Activated CD8-positive, alpha-beta T cell treated with anti-CD3 and anti-CD28 coated beads for 36 hours (primary cell): ENCODE data around the gene ZFP36L1. TPM values are rescaled to one million over a fixed set of nuclear protein-coding genes. Genes with fewer than 3 reads are reported as not detected.

Experiments
- ATAC-seq: fragments of 200-7000 bp; cut with Tn5 transposase; one replicate; pipeline ENCODE4 v1.10.0; 2021; ENCODE audit warnings: mild to moderate bottlenecking, moderate library complexity
- CTCF ChIA-PET: fragments of 350-600 bp; sonication (Branson Sonifier 250); formaldehyde crosslinking; loops from one replicate; lab custom pipeline; 2021; ENCODE audit warnings: antibody characterized with exemption; lab: Charles Lee
- POLR2A ChIA-PET: fragments of 350-600 bp; sonication (Branson Sonifier 250); formaldehyde crosslinking; loops from one replicate; lab custom pipeline; 2021; ENCODE audit warnings: antibody characterized with exemption; lab: Charles Lee
- DNase-seq: peaks from one replicate; pipeline ENCODE4 v3.0.0-alpha.2; 2020
- H3K27ac Mint-ChIP-seq: one replicate; pipeline ENCODE4 v1.8.0; 2021; ENCODE audit warnings: mild to moderate bottlenecking, mixed read lengths
- H3K27me3 Mint-ChIP-seq: one replicate; pipeline ENCODE4 v1.8.0; 2021; ENCODE audit warnings: mixed read lengths
- H3K36me3 Mint-ChIP-seq: one replicate; pipeline ENCODE4 v1.8.0; 2021; ENCODE audit warnings: low read depth, mixed read lengths
- H3K4me1 Mint-ChIP-seq: one replicate; pipeline ENCODE4 v1.8.0; 2021; ENCODE audit warnings: low read depth, mixed read lengths
- H3K4me3 Mint-ChIP-seq: one replicate; pipeline ENCODE4 v1.8.0; 2021; ENCODE audit warnings: mild to moderate bottlenecking, moderate library complexity, mixed read lengths
- H3K9me3 Mint-ChIP-seq: one replicate; pipeline ENCODE4 v1.8.0; 2021; ENCODE audit warnings: mixed read lengths
- intact Hi-C: fragments of 100-400 bp; cut with micrococcal nuclease; formaldehyde crosslinking; loops from one replicate; pipeline ENCODE4 v1.10.0; 2022
- total RNA-seq, 2 experiments: library from RNA; stranded (reverse); gene quantifications; one replicate each; pipeline ENCODE4 v1.2.3, GENCODE V29; 2021
- TF ChIP-seq, protein P1 (sequence below): fragments of 200-600 bp; IDR thresholded peaks from one replicate; pipeline ENCODE4 v1.8.0; 2022; ENCODE audit warnings: antibody characterized with exemption, mild to moderate bottlenecking

ZFP36L1 gene
- total RNA-seq, 2 experiments from 2014 or later, result 57.4 to 60.6 TPM

GRCh38 chr14:68796418-68797101, 3.7 kb upstream of the ZFP36L1 start:
- peaks cover 51% of the 10 kb centered on the region for H3K4me1 Mint-ChIP-seq
- ChIA-PET CTCF (interaction anchor here (0.6 to 4.8 kb wide), 5 partner anchors 13 to 830 kb away, joined by 3 to 57 read pairs (median 11); no protein-coding TSS in a partner anchor), POLR2A (interaction anchor here (0.6 to 8.6 kb wide), 10 partner anchors 9 to 525 kb away, joined by 3 to 161 read pairs (median 9); no protein-coding TSS in a partner anchor)
- H3K27ac Mint-ChIP-seq, result peak overlapping the region; percentile 100
- no peaks in the 10 kb centered on the region for H3K27me3 Mint-ChIP-seq
- peaks cover 26% of the 10 kb centered on the region for H3K36me3 Mint-ChIP-seq
- intact Hi-C loops, result no loop called here
- ATAC-seq (no peak), DNase-seq (no peak)
- H3K9me3 Mint-ChIP-seq, result peaks cover 8% of the 10 kb centered on the region
- TF ChIP-seq, protein P1, sequence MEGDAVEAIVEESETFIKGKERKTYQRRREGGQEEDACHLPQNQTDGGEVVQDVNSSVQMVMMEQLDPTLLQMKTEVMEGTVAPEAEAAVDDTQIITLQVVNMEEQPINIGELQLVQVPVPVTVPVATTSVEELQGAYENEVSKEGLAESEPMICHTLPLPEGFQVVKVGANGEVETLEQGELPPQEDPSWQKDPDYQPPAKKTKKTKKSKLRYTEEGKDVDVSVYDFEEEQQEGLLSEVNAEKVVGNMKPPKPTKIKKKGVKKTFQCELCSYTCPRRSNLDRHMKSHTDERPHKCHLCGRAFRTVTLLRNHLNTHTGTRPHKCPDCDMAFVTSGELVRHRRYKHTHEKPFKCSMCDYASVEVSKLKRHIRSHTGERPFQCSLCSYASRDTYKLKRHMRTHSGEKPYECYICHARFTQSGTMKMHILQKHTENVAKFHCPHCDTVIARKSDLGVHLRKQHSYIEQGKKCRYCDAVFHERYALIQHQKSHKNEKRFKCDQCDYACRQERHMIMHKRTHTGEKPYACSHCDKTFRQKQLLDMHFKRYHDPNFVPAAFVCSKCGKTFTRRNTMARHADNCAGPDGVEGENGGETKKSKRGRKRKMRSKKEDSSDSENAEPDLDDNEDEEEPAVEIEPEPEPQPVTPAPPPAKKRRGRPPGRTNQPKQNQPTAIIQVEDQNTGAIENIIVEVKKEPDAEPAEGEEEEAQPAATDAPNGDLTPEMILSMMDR, result no peak
- H3K4me3 Mint-ChIP-seq, result peak overlapping the region; percentile 88

DNA sequence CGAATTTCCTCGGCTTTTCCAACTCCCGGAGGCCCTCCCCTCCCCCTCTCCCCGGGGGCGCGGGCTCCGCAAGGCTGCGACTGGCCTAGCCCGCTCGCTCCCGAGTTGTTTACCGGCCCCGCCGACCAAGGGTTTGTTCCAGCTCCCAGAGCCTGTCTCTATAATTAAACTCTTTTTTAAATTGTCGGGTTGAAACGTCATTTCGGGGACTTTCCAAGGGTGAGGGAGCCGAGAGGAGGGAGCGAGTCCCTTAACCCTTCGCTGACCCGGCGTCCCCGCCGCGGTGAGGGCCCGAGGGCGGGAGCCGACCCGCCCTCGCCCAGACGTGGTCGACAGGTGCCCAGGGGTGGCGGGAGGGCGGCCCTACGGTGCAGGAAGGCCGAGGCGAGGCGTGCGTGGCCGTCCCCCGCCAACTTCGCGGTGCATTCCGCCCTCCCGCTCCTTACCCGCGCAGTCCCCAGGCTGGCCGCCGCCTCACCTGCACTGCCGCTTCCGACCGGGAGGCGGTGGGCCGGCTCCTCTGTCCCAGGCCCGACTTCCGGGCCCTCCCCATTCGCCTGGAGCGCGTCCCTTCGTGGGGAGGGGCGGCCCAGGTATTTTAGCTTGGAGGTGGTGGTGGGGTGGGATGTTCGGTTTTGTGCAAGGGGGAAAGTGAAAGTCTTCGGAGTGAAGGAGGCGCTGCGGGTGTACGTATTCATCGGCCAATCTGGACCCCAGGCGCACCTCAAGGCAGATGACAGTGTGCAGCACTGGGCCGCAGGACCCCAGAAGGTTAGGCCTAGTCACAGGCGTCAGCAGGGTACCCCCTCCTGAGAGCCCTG, 2.9 kb upstream of the ZFP36L1 start:
- TF ChIP-seq, protein P1, result peak; percentile 90
- H3K9me3 Mint-ChIP-seq, result peaks cover 6% of the 10 kb centered on the region
- peak overlapping the region; percentile 100 for H3K27ac Mint-ChIP-seq
- H3K36me3 Mint-ChIP-seq, result peaks cover 30% of the 10 kb centered on the region
- ATAC-seq, result peak; percentile 57
- H3K27me3 Mint-ChIP-seq, result no peaks in the 10 kb centered on the region
- CTCF ChIA-PET, result interaction anchor here (0.6 to 4.8 kb wide), 7 partner anchors 14 to 830 kb away, joined by 3 to 57 read pairs (median 3); no protein-coding TSS in a partner anchor
- POLR2A ChIA-PET, result interaction anchor here (0.6 to 8.6 kb wide), 21 partner anchors 8 to 525 kb away, joined by 3 to 161 read pairs (median 4); no protein-coding TSS in a partner anchor
- intact Hi-C loops, result no loop called here
- DNase-seq, result peak; percentile 89
- peak overlapping the region; percentile 88 for H3K4me3 Mint-ChIP-seq
- peaks cover 46% of the 10 kb centered on the region for H3K4me1 Mint-ChIP-seq

- H3K36me3 Mint-ChIP-seq, result peaks cover 38% of the 10 kb centered on the region
- H3K4me3 Mint-ChIP-seq, result peak overlapping the region; percentile 88
- no peak for ATAC-seq
- TF ChIP-seq, protein P1, result no peak
- peaks cover 40% of the 10 kb centered on the region for H3K4me1 Mint-ChIP-seq
- POLR2A ChIA-PET, result interaction anchor here (0.7 to 8.6 kb wide), 20 partner anchors 7 to 524 kb away, joined by 3 to 161 read pairs (median 4); no protein-coding TSS in a partner anchor
- intact Hi-C loops, result loop anchor here (5.0 kb wide), 1 partner anchor 113 kb away; no protein-coding TSS in a partner anchor
- CTCF ChIA-PET, result interaction anchor here (0.7 to 4.8 kb wide), 6 partner anchors 14 to 545 kb away, joined by 3 to 57 read pairs (median 7); no protein-coding TSS in a partner anchor
- H3K27ac Mint-ChIP-seq, result peak overlapping the region; percentile 100
- H3K27me3 Mint-ChIP-seq, result no peaks in the 10 kb centered on the region
- peaks cover 6% of the 10 kb centered on the region for H3K9me3 Mint-ChIP-seq
- DNase-seq, result peak; percentile 55
These were observed 2.2 kb upstream of the ZFP36L1 start for GRCh38 chr14:68794851-68795596.

DNA sequence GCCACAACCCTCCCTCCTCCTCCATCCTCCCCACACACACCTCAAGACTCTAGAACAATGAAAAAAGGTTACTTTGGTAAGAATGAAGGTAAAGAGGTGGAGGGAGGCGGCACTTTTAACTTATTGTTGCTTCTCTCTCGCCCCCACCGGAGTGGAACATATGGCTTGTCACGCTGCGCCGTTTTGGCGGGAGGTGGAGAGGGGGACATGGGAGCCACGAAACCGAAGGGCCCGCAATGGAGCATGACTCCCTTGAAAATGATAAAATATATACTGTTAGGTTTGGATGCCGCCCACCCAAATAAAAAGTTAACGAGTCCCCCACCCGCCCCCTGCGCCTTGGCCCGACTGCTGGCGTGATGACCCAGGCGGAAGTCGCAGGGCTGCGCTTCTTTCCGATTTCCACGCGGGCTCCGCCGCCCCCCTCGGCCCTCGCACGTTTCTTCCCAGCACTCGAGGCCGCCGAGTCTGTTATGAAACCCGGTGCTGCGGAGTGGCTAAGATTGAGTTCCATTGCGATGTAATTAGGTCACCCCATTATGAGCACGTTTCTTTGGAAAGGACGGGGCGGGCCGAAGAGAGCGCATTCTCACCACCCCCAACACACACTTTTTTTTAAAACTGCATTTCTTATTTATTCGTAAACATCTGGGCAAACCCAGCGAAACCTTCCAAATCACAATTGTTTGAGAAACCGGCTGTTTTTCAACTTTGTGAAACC, 1.4 kb upstream of the ZFP36L1 start:
- CTCF ChIA-PET, result interaction anchor here (4.8 kb wide), 1 partner anchor 21 kb away, joined by 57 read pairs; no protein-coding TSS in a partner anchor
- H3K36me3 Mint-ChIP-seq, result peaks cover 44% of the 10 kb centered on the region
- intact Hi-C loops, result loop anchor here (5.0 kb wide), 1 partner anchor 112 kb away; no protein-coding TSS in a partner anchor
- ATAC-seq (peak; percentile 9), DNase-seq (peak; percentile 89)
- TF ChIP-seq, protein P1, result no peak
- POLR2A ChIA-PET, result interaction anchor here (1.1 to 8.6 kb wide), 9 partner anchors 12 to 519 kb away, joined by 3 to 161 read pairs (median 5); no protein-coding TSS in a partner anchor
- peaks cover 37% of the 10 kb centered on the region for H3K4me1 Mint-ChIP-seq
- H3K9me3 Mint-ChIP-seq, result peaks cover 4% of the 10 kb centered on the region
- H3K27me3 Mint-ChIP-seq, result no peaks in the 10 kb centered on the region
- peak overlapping the region; percentile 88 for H3K4me3 Mint-ChIP-seq
- peak overlapping the region; percentile 100 for H3K27ac Mint-ChIP-seq
